K562 (cell line): Measurements from ENCODE around the gene LRRC4C. TPM values are rescaled to one million over a fixed set of nuclear protein-coding genes. Genes with fewer than 3 reads are reported as not detected.

Source experiments
- ATAC-seq: fragments of 200-7000 bp; cut with Tn5 transposase; 3 replicates; pipeline ENCODE4 v1.9.1; 2020; ENCODE audit warnings: moderate library complexity
- BruUV-seq: library from RNA; stranded (reverse); fragments of 400-500 nt; replicated peaks from 2 replicates; lab custom pipeline; 2021; lab: Mats Ljungman, UMichigan
- CTCF ChIA-PET: fragments of 300-600 bp; formaldehyde crosslinking; extraction: SDS; loops from one replicate; lab custom pipeline; 2021; ENCODE audit warnings: low intra/inter-chr PET ratio; lab: Yijun Ruan, JAX
- POLR2A ChIA-PET: fragments of 300-600, 350-650 bp; sonication (Branson Sonifier 250); formaldehyde crosslinking; extraction: SDS; loops from one replicate; lab custom pipeline; 2021; ENCODE audit warnings: antibody characterized with exemption, inconsistent platforms; lab: Yijun Ruan, JAX
- DNase-seq, 4 experiments: peaks; one replicate each; pipeline versions ENCODE4 v3.0.0 to v3.0.0-alpha.2; 2011 to 2018; ENCODE audit warnings: low spot score in 3 of 4, mixed read lengths in 3 of 4; ENCODE audit errors: extremely low read depth in 1 of 4
- FAIRE-seq: peaks from 2 replicates; lab custom pipeline; 2011; peaks lifted over from hg19 to GRCh38; lab: Jason Lieb, UNC
- H2AFZ ChIP-seq: 2 replicates; pipeline ENCODE4 v1.6.0; 2011; ENCODE audit warnings: low read depth, low read length, control low read depth, inconsistent platforms
- H3K27ac ChIP-seq: fragments of 200-600 bp; 3 replicates; pipeline ENCODE4 v1.8.0; 2011; ENCODE audit warnings: low read depth, mild to moderate bottlenecking, control low read depth, inconsistent platforms, low read length, moderate library complexity, mixed read lengths; ENCODE audit errors: extremely low read depth
- H3K27me3 ChIP-seq, 2 experiments: fragments of 300-600 bp in 1 of 2; 2 replicates in 1 of 2; 3 replicates in 1 of 2; pipeline versions ENCODE4 v1.6.0 to v1.8.0; 2011; ENCODE audit warnings: inconsistent platforms in 2 of 2, low read length in 2 of 2, mild to moderate bottlenecking in 1 of 2, mixed read lengths in 1 of 2, moderate library complexity in 1 of 2; ENCODE audit not compliant: control insufficient read depth in 2 of 2, insufficient read depth in 2 of 2
- H3K36me3 ChIP-seq: fragments of 300-600 bp; 3 replicates; pipeline ENCODE4 v1.8.0; 2011; ENCODE audit warnings: mild to moderate bottlenecking, low read length, inconsistent platforms; ENCODE audit not compliant: control insufficient read depth, insufficient read depth
- H3K4me1 ChIP-seq, 2 experiments: fragments of 200-600 bp in 1 of 2; replicated peaks in 1 of 2; 2 replicates in 1 of 2; 3 replicates in 1 of 2; pipeline versions ENCODE4 v1.5.1 to v1.8.0; 2011; ENCODE audit warnings: inconsistent platforms in 2 of 2, low read length in 2 of 2, mild to moderate bottlenecking in 1 of 2, mixed read lengths in 1 of 2, moderate library complexity in 1 of 2; ENCODE audit not compliant: control insufficient read depth in 2 of 2, insufficient read depth in 2 of 2
- H3K4me2 ChIP-seq: 2 replicates; pipeline ENCODE4 v1.6.1; 2011; ENCODE audit warnings: low read length, control low read depth, inconsistent platforms, mixed read lengths; ENCODE audit not compliant: insufficient read depth
- H3K4me3 ChIP-seq: fragments of 200-600 bp; sonication (generic), shearing (Covaris generic); 2 replicates; pipeline ENCODE4 v1.5.1; 2016; ENCODE audit warnings: control low read depth, inconsistent platforms
- H3K79me2 ChIP-seq: fragments of 200-600 bp; 3 replicates; pipeline ENCODE4 v1.8.0; 2011; ENCODE audit warnings: low read length, inconsistent platforms; ENCODE audit not compliant: control insufficient read depth, insufficient read depth
- H3K9ac ChIP-seq, 2 experiments: 2 replicates each; pipeline versions ENCODE4 v1.6.0 to v1.6.1; 2011; ENCODE audit warnings: low read depth in 2 of 2, low read length in 2 of 2, control low read depth in 1 of 2, inconsistent platforms in 1 of 2, mild to moderate bottlenecking in 1 of 2, mixed read lengths in 1 of 2; ENCODE audit not compliant: insufficient read depth in 1 of 2
- H3K9me1 ChIP-seq: one replicate; pipeline ENCODE4 v1.6.0; 2011; ENCODE audit warnings: inconsistent platforms, mild to moderate bottlenecking, low read length, moderate library complexity; ENCODE audit not compliant: control insufficient read depth, insufficient read depth
- H3K9me3 ChIP-seq: replicated peaks from 2 replicates; pipeline ENCODE4 v1.5.1; 2011; ENCODE audit warnings: low read depth, low read length, inconsistent platforms; ENCODE audit not compliant: control insufficient read depth, insufficient read depth
- H4K20me1 ChIP-seq: replicated peaks from 2 replicates; pipeline ENCODE4 v1.6.1; 2011; ENCODE audit warnings: low read length, inconsistent platforms, mixed read lengths; ENCODE audit not compliant: control insufficient read depth, insufficient read depth
- BCOR ChIP-seq: fragments of 450-650 bp; IDR thresholded peaks from 2 replicates; pipeline ENCODE4 v1.6.1; 2016
- CREBBP ChIP-seq: IDR thresholded peaks from one replicate; pipeline ENCODE4 v1.6.1; 2012; ENCODE audit warnings: low read depth, mild to moderate bottlenecking, control low read depth, inconsistent platforms, low read length
- HMG20B ChIP-seq: fragments of 250-450 bp; sonication (Bioruptor Pico); IDR thresholded peaks from 2 replicates; pipeline ENCODE4 v1.5.0; 2021; ENCODE audit warnings: mild to moderate bottlenecking
- RBM14 ChIP-seq: fragments of 200-400 bp; formaldehyde crosslinking; IDR thresholded peaks from 2 replicates; pipeline ENCODE4 v1.6.1; 2018; ENCODE audit warnings: low read depth, mild to moderate bottlenecking, low read length, moderate library complexity, borderline replicate concordance; ENCODE audit not compliant: insufficient read depth
- RHOXF2B ChIP-seq: fragments of 250-450 bp; sonication (Bioruptor Pico); conservative IDR thresholded peaks from 2 replicates; pipeline ENCODE4 v1.5.1; 2021
- XRCC5 ChIP-seq: fragments of 200-400 bp; formaldehyde crosslinking; IDR thresholded peaks from 2 replicates; pipeline ENCODE4 v1.6.1; 2017; ENCODE audit warnings: low read depth, mild to moderate bottlenecking, low read length
- ZBTB8A ChIP-seq: fragments of 450-650 bp; IDR thresholded peaks from 2 replicates; pipeline ENCODE4 v1.6.1; 2018; ENCODE audit warnings: mild to moderate bottlenecking, moderate library complexity; ENCODE audit not compliant: partially characterized antibody
- ZNF717 ChIP-seq: fragments of 250-450 bp; sonication (Bioruptor Pico); IDR thresholded peaks from 2 replicates; pipeline ENCODE4 v1.5.0; 2021
- WGBS: fragments of 100-300 bp; shearing (Covaris generic); methylation state at CpG from one replicate; pipeline ENCODE4 v1.1.6; 2016; ENCODE audit warnings: low coverage, mixed read lengths; ENCODE audit not compliant: insufficient coverage; ENCODE audit errors: missing lambda C conversion rate; 5-methylcytosine and 5-hydroxymethylcytosine counted together
- in situ Hi-C: fragments of 300-500 bp; cut with MboI; formaldehyde crosslinking; loops from 4 replicates; pipeline ENCODE4 v1.15.0; 2018; ENCODE audit warnings: inconsistent platforms, mixed read lengths
- intact Hi-C: fragments of 100-400 bp; cut with micrococcal nuclease; formaldehyde crosslinking; loops from 2 replicates; pipeline ENCODE4 v1.14.2; 2022
- polyA plus RNA-seq, 8 experiments: library from polyadenylated mRNA; depleted of rRNA in 4 of 8; stranded (reverse) in 5 of 8; unstranded in 3 of 8; fragments of >200 nt; fragmentation: Nextera tagmentation in 2 of 8; fragmentation: Illumina TruSeq in 1 of 8; extraction: Ambion mirVana in 2 of 8; extraction: Trizol in 1 of 8; gene quantifications; 2 replicates each; pipeline versions ENCODE4 v1.2.1 to v1.2.3, GENCODE V29; 2011 to 2014; ENCODE audit warnings: inconsistent platforms in 1 of 8, missing spikeins in 1 of 8
- total RNA-seq, 7 experiments: library from RNA; depleted of rRNA in 6 of 7; stranded (reverse); fragments of >200 nt in 6 of 7; fragmentation: Illumina TruSeq in 2 of 7; extraction: Trizol in 2 of 7; gene quantifications; 2 replicates each; pipeline versions ENCODE4 v1.2.1 to v1.2.3, GENCODE V29; 2011 to 2021; ENCODE audit warnings: low replicate concordance in 1 of 7
- TF ChIP-seq, protein P1 (sequence below): IDR thresholded peaks from 2 replicates; pipeline ENCODE4 v1.6.1; 2011; ENCODE audit not compliant: insufficient read length; ENCODE audit errors: extremely low read depth
- TF ChIP-seq, protein P2 (sequence below): fragments of 450-650 bp; formaldehyde crosslinking; IDR thresholded peaks from 2 replicates; pipeline ENCODE4 v1.4.0; 2020; ENCODE audit warnings: mild to moderate bottlenecking, moderate library complexity
- TF ChIP-seq, protein P3 (sequence below): sonication (generic); formaldehyde crosslinking; IDR thresholded peaks from 2 replicates; pipeline ENCODE4 v1.8.1; 2023; ENCODE audit warnings: mild to moderate bottlenecking, missing genetic modification reagents

Gene LRRC4C
- total and polyA plus RNA-seq, 9 of the 15 experiments (the other 6 are each of a cell fraction or from before 2014, with no cell fraction given) = not detected

DNA sequence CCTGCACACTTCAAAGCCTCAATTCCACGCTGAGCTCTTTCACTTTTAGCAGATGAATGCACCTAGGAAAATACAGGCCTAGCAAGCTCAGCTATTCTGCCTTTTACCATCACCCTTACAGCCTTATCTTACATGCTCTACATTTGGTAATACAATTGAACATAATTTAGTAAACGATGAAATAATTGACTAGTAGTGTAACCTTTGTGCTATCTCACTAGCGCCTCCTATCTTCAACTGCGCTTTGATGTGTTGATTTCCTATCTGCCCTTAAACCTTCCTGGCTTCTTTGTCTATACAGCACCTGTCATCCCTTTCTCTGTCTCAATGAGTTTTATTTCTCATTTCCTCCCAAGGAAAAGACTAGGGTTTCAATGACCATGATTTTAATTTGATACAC lies 149.7 kb downstream of the LRRC4C start (continued):
- TF ChIP-seq, protein P1, sequence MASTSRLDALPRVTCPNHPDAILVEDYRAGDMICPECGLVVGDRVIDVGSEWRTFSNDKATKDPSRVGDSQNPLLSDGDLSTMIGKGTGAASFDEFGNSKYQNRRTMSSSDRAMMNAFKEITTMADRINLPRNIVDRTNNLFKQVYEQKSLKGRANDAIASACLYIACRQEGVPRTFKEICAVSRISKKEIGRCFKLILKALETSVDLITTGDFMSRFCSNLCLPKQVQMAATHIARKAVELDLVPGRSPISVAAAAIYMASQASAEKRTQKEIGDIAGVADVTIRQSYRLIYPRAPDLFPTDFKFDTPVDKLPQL = no peak

DNA sequence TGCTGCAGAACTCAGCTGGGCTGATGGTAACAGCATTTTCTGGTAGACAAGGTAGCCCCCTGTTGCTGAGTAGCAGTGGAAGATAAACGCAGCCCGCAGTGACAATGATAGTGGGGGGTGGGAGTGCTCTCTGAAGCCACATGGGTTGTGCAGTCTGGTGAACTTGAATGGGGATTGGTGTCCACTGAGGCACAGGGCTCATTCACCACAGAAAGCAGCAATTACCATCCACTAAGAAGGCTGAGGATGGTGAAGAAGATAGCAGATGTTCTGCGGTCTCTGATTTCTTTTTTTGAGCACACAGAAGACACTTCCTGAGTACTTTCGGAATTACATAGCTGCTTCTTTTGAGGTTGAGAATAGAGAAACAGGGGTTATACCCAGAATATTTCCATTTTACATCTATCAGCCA lies 150.3 kb downstream of the LRRC4C start:
- Histone ChIP-seq H3K27ac (no peak overlapping the region), H3K36me3 (no peaks in the 10 kb centered on the region), H4K20me1 (no peaks in the 10 kb centered on the region), H3K27me3 (no peaks in the 10 kb centered on the region), H3K9me3 (0 out of 2 replicates have a peak, but pooled peaks cover 1% of the 10 kb centered on the region), H3K9ac (no peak overlapping the region), H3K4me2 (no peak overlapping the region), H2AFZ (no peak overlapping the region), H3K4me1 (no peaks in the 10 kb centered on the region), H3K9me1 (no peaks in the 10 kb centered on the region), H3K79me2 (no peaks in the 10 kb centered on the region), H3K4me3 (no peak overlapping the region)
- WGBS = 0% methylated on average over 3 of the region's 4 CpGs
- CTCF ChIA-PET = no interaction called here
- no TSS peak for BruUV-seq
- ATAC-seq (no peak), DNase-seq (no peak), FAIRE-seq (no peak)
- POLR2A ChIA-PET = no interaction called here
- no peak for TF ChIP-seq CREBBP
- intact Hi-C loops (no loop called here), in situ Hi-C loops (no loop called here)

DNA sequence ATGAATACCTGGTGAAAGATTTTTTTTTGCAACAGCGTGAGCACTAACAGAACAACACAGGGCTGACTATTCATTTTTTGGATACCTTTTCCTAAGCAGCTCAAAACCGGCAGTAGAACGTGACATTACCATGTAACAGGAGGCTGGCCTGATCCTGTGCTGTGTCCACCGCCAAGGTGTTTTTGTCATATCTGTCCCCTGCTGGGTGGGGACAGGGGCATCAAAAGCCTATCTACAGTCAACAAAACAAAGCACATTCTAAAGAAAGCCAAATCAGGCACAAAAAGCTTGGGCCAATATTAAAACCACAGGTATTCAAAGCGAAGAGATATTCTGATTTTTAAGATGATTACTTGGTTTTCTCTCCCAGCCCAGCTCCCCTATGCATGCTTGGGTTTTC lies 151.2 kb downstream of the LRRC4C start:
- no peak overlapping the region for H3K9ac ChIP-seq
- no peaks in the 10 kb centered on the region for H3K27me3 ChIP-seq
- no peak overlapping the region for H2AFZ ChIP-seq
- H3K9me3 ChIP-seq = 0 out of 2 replicates have a peak, but pooled peaks cover 1% of the 10 kb centered on the region
- in situ Hi-C loops (no loop called here), intact Hi-C loops (no loop called here)
- FAIRE-seq (no peak), DNase-seq (no peak), ATAC-seq (no peak)
- H3K79me2 ChIP-seq = no peaks in the 10 kb centered on the region
- H3K4me2 ChIP-seq = no peak overlapping the region
- H3K4me1 ChIP-seq = no peaks in the 10 kb centered on the region
- H4K20me1 ChIP-seq = no peaks in the 10 kb centered on the region
- no peaks in the 10 kb centered on the region for H3K9me1 ChIP-seq
- BruUV-seq = no TSS peak
- CTCF ChIA-PET = no interaction called here
- H3K4me3 ChIP-seq = no peak overlapping the region
- POLR2A ChIA-PET = no interaction called here
- WGBS = 0% methylated on average over 5 of the region's 5 CpGs
- H3K27ac ChIP-seq = no peak overlapping the region
- H3K36me3 ChIP-seq = no peaks in the 10 kb centered on the region
- no peak for TF ChIP-seq ZBTB8A
- no peak for TF ChIP-seq XRCC5
- TF ChIP-seq, protein P2, sequence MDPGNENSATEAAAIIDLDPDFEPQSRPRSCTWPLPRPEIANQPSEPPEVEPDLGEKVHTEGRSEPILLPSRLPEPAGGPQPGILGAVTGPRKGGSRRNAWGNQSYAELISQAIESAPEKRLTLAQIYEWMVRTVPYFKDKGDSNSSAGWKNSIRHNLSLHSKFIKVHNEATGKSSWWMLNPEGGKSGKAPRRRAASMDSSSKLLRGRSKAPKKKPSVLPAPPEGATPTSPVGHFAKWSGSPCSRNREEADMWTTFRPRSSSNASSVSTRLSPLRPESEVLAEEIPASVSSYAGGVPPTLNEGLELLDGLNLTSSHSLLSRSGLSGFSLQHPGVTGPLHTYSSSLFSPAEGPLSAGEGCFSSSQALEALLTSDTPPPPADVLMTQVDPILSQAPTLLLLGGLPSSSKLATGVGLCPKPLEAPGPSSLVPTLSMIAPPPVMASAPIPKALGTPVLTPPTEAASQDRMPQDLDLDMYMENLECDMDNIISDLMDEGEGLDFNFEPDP (CRISPR knock-in tag) = no peak
- TF ChIP-seq RHOXF2B (CRISPR knock-in tag) = no peak
- TF ChIP-seq ZNF717 (CRISPR knock-in tag) = no peak
- TF ChIP-seq HMG20B = no peak
- TF ChIP-seq BCOR = no peak
- no peak for TF ChIP-seq RBM14
- TF ChIP-seq, protein P3, sequence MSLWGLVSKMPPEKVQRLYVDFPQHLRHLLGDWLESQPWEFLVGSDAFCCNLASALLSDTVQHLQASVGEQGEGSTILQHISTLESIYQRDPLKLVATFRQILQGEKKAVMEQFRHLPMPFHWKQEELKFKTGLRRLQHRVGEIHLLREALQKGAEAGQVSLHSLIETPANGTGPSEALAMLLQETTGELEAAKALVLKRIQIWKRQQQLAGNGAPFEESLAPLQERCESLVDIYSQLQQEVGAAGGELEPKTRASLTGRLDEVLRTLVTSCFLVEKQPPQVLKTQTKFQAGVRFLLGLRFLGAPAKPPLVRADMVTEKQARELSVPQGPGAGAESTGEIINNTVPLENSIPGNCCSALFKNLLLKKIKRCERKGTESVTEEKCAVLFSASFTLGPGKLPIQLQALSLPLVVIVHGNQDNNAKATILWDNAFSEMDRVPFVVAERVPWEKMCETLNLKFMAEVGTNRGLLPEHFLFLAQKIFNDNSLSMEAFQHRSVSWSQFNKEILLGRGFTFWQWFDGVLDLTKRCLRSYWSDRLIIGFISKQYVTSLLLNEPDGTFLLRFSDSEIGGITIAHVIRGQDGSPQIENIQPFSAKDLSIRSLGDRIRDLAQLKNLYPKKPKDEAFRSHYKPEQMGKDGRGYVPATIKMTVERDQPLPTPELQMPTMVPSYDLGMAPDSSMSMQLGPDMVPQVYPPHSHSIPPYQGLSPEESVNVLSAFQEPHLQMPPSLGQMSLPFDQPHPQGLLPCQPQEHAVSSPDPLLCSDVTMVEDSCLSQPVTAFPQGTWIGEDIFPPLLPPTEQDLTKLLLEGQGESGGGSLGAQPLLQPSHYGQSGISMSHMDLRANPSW (CRISPR knock-in tag) = no peak
